ENCODE data around the gene PARS2.

PARS2 gene

GRCh38 chr1:54768093-54768492 lies 3.8 kb upstream of the PARS2 start:
- peak; percentile 38 for DNase-seq

DNA sequence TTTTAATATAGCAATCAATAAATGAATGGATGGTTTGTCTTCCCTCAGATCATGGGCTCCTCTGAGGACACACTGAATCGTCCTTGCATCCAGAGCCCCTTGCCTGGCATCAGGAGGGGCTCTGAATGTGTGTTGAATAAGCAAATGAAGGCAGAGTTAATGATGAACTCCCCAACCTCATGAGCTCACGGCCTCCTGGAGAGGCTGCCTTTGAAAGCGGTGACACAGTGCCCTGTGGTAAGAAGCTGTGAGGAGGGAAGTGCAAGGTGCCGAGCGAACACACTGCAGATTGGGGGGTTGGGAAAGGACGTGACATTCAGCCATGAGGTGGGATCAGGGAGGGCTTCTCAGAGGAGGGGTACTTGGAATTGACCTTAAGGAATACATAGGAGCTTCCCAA lies 3.2 kb upstream of the PARS2 start:
- no peak for DNase-seq

DNA sequence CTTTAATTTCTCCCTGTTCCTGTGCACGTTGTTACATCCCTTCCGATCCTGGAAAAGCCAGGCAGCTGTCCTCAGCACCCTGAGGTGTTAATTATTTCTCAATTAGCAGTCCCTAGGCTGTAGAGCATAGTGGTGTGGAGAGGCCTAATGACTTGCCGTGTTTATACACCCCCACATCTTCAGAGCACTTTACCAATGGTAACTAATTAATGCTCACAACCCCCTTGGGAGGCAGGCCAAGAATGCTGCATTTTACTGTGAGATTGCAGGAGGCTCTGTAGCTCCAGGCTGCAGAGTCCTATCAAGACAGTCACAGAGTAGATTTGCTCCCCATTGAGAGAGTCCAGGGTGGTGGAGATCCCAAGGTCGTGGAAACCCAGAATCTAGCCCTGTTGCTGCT lies 2.4 kb upstream of the PARS2 start:
- DNase-seq, result no peak

DNA sequence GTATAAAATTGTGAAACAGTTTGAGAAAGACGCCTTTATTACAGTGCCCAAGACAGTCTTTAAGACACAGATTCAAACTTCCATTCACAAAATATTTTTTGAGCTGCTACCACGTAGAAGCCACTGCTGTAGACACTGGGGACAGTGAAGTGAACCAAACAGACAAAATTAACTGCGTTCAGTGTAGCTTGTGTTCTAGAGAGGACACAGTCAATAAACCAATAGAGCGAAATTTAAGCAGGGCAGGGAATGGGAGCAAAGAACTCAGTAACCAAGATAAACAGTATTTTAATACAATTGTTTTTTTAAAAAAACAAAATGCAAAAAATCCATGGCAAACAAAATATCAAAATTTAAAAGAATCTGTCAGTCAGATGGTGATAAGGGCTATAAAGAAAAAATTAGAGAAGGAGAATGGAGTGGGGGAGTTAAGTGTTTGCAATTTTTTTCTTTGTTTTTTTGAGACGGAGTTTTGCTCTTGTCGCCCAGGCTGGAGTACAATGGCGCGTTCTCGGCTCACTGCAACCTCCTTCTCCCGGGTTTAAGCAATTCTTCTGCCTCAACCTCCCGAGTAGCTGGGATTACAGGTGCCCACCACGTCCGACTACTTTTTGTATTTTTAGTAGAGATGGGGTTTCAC lies 719 bp upstream of the PARS2 start:
- no peak for DNase-seq

DNA sequence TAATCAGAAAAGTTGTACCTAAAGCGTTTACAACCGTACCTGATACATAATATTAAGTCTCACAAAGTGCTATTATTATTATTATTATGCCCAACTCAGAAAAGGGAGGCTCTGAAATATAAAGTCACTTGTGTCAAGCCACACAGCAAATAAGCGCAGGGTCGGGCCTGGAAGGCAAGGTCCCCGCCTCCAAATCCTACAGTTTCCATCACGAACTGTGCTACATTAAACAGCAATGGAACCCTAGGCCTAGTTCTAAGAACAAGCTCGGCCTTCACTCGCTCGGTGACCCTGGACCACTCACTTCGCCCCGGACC lies 549 bp downstream of the PARS2 start:
- DNase-seq, result no peak

- no peak for DNase-seq
Measured at GRCh38 chr1:54758678-54759348, 5.5 kb downstream of the PARS2 start.

- no peak for DNase-seq
Measured at GRCh38 chr1:54757833-54758232, 6.5 kb downstream of the PARS2 start.

GRCh38 chr1:54754486-54755285 lies 9.6 kb downstream of the PARS2 start:
- DNase-seq, result no peak

- DNase-seq, result no peak
Measured at GRCh38 chr1:54754045-54754444, 10.3 kb downstream of the PARS2 start.

- DNase-seq, result no peak
Measured at GRCh38 chr1:54751426-54751825, 12.9 kb downstream of the PARS2 start.

DNA sequence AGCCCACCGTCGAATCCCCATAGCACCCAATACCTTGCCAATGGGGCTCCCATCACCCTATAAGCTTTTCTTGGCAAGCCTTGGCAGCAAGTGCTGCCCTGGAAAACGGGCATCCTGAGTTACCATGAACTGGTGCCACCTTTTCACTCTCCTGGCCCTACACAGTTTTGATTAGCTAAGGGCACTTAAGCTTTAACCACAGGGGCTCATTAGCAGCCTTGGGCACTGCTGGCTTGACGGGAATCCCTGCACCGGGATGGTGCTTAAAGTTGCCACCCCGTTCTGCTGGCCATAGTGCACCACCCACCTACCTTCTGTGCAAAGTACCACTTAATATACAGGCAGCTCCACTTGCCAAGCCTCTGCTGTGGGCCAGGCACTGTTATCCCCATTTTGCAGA lies 13.7 kb downstream of the PARS2 start:
- no peak for DNase-seq

- DNase-seq, result no peak
Measured at GRCh38 chr1:54748094-54748835, 16.1 kb downstream of the PARS2 start.

DNA sequence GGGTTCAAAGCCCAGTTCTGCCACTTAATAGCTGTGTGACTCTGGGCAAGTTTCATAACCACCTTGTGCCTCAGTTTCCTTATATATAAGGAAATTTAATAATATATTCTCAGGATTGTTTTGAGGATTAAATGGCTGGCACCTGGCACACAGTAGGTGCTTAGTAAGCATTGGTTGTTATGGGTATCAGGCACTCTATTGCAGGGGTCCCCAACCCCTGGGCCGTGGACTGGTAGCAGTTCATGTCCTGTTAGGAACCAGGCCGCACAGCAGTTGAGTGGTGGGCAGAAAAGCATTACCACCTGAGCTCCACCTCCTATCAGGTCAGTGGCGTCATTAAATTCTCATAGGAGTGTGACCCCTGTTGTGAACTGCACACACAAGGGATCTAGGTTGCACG lies 18.5 kb downstream of the PARS2 start:
- no peak for DNase-seq

DNA sequence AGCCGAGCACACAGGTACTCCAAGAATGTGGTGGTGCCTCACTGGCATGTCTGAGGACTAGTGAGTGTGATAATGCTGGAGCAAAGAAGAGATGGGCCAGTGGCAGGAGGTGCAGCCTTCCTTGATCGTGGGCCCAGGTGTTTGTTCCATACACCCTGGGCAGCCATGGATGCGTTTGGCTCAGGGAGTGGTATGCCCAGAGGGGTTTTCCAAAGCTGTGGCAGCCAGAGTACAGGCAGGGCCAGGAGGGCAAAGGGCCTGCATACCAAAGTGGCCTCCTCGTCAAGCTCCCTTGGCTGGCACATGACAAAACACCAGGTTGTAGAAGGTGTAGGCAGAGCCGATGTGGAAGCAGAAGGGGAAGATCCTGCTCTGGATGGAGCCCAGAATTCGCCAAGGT lies 19.0 kb downstream of the PARS2 start:
- DNase-seq, result no peak

GRCh38 chr1:54744696-54745095 lies 19.6 kb downstream of the PARS2 start:
- DNase-seq, result no peak

- DNase-seq, result no peak
Measured at GRCh38 chr1:54743416-54744226, 20.7 kb downstream of the PARS2 start.

DNA sequence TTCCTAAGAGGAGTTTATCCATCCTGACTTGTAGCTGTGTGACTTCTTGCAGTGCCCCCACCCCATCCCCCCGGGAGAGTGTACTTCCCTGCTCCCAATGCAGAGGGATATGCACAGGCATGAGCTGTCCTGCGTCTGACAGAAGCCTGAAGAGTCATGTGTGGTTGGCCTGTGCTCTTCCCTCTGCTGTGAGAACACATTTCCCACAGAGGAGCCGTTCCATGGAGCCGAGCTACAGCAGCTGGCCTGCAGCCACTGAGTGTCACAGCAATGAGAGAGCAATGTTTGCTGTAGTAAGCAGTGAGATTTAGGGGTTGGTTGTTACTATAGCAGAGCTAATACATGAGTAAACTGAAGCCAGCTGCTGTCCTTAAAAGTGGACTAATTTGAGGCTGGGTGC lies 22.0 kb downstream of the PARS2 start:
- DNase-seq, result no peak

- no peak for DNase-seq
Measured at GRCh38 chr1:54741531-54741930, 22.8 kb downstream of the PARS2 start.

GRCh38 chr1:54738244-54738643 lies 26.1 kb downstream of the PARS2 start:
- DNase-seq, result no peak

DNA sequence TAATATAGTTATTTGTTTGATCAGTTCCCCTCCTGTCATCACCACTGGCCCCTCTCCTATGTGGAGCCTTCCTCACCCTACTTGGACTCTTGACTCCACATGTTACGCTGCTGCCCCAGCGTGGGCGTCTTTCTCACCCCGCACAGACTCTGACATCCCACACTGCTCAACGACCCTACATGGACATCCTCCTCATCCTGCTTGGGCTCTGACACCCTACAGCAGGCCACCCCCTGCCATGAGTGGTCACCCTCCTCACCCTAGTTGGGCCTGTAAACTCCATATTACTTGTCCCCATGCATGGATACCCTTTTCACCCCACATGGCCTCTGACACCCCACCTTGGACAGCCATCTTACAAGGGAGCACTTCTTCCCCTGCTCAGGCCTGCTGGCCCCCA lies 27.6 kb downstream of the PARS2 start:
- no peak for DNase-seq

DNA sequence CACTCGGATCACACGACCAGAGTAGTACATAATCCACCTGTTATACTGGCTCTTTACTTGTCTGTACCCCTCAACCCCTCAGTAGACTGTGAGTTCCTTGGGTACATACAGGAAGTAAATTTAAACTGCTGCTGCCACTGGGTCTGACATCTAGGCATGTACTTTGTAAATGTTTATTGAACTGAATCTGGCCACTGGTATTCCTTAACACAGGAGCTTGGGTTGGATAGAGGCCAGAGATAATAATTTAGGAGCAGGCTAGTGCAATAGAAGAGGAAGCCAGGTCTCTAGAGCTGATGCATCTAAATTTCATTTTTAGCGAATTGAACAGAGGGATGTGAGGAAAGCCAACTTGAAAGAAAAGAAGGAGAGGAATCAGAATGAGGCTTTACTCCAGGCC lies 36.3 kb downstream of the PARS2 start:
- DNase-seq, result no peak

- DNase-seq, result no peak
Measured at GRCh38 chr1:54724771-54725170, 39.6 kb downstream of the PARS2 start.

GRCh38 chr1:54723985-54724384 lies 40.3 kb downstream of the PARS2 start:
- DNase-seq, result peak; percentile 74

Measured in hematopoietic multipotent progenitor cell treated with erythropoietin and hydrocortisone succinate and interleukin-3 and kit ligand, for 6 days (in vitro differentiated cells).